GM19238 (cell line): ENCODE data around the gene LMAN2.
A peak's percentile ranks its signal among the peaks of the same experiment; 100 is the strongest.

Source experiments
- DNase-seq: peaks from one replicate; pipeline ENCODE4 v3.0.0; 2011; ENCODE audit warnings: low spot score; ENCODE audit not compliant: insufficient read length

The LMAN2 gene

DNA sequence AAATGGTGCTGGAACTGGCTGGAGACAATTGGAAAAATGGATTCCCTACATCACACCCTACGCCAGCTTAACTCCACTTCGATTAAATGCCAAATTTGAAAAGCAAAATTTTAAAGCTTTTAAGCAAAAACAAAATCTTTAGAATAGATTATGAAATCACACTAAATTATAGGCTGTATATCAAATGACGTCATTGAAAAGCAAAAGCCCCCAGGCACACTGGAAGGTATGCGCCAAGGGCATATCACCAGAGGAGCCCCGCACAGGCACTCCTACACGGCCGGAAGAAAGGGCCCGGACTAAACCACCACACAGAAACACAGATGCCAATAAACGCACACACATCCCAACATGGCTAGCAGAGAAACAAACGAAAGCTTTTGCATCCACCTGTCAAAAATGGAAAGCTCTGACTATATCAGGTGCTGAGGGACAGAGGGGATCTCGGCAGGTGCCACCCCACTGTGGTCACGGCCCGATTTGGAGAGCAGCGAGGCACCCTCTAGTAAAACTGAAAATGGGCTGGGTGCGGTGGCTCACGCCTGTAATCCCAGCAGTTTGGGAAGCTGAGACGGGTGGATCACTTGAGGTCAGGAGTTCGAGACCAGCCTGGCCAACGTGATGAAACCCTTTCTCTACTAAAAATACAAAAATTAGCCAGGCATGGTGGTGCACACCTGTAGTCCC, 22.8 kb downstream of the LMAN2 start:
- no peak for DNase-seq

DNA sequence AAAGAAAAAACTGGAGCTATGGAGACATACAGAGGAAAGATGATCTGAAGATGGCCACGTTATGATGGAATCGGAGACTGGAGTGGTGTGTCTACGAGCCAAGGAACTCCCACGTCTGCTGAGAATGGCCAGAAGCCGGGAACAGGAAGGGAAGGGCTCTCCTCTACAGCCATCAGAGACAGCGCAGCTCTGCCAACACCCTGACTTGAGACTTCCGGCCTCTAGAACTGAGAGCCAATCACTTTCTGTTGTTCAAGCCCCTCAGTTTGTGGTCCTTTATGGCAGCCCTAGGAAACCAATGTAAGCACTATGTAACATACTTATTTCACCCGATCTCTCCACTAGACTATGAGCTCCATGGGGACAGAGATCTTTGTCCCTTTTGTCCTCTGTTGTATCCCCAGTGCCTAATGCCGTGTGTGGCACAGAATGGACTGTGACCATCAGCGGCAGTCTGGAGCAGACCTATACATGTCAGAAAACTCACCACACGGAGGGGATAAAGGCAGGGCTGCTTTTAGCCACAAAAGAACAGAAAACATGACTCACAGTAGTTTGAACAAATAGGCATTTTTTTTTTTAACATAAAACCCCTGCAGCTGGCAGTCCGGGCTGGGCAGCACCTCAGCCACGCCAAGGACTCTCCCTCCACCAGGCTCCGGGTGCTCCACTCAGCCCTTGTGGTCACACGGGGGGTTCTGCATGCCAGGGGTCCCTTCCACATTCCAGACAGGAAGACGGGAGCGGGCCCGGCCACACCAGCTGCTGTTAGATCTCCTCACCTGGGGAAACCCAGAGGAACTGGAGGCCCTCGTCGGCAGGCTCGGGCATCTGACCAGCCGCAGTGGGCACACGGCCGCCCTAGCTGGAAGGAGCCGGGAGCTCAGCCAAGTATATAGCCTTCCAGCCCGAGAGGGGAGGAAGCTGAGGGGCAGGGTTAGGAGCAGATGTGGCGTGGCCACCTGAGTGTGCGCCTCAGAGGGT, 23.6 kb downstream of the LMAN2 start:
- no peak for DNase-seq

- no peak for DNase-seq
Observed at GRCh38 chr5:177325868-177326381, 25.5 kb downstream of the LMAN2 start.

DNA sequence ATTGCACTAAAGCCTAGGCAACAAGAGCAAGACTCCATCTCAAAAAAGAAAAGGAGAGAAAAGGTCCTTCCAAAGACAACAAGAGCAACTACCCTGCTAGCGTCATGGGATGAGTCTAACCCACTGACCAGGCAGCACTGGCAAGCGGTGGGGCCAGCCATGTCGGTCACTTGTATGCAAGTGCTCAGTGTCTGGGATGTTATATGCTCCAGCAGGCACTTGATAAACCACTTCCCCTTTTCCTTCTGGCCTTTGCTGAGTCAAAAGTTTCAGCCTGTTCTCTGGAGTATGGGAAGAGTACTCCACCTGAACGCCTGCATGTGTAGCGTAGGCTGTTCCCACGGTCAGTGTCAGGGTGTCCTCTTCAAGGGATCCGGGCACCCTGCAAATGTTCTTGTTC, 30.6 kb downstream of the LMAN2 start:
- no peak for DNase-seq

DNA sequence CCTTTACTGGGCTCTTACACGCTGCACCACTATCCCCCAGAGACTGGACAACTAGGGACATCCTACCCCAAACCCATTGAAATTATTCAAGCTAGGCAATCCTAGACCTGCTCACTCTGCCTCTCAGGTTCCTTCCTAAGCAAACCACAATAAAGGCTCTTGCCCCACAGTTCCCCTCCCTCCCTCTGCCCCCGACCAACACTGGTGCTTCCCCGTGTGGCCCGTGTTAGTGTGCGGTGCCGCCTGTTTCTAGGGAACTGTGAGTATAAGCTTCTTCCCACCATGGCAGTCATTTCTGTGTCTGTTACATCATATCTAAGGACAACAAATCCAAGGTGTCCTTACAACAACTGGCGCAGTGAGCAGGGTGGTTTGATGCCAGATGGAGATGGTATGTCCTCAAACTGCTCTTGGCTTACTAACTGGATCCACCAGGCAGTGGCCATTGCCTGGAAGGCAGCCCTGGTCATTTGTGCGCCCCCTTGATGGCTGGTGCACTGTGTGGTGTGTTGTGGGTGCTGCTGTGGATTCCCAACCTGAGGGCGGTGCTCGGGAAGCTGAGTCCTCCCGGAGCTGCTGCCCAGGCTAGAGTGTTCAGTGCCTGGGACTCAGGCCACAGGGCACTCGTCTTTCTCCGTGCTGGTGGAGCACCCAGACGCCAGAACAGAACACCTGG, 31.4 kb downstream of the LMAN2 start:
- DNase-seq, result no peak

- no peak for DNase-seq
Observed at GRCh38 chr5:177317959-177318377, 33.5 kb downstream of the LMAN2 start.

GRCh38 chr5:177316005-177316404, 35.5 kb downstream of the LMAN2 start:
- DNase-seq, result no peak

DNA sequence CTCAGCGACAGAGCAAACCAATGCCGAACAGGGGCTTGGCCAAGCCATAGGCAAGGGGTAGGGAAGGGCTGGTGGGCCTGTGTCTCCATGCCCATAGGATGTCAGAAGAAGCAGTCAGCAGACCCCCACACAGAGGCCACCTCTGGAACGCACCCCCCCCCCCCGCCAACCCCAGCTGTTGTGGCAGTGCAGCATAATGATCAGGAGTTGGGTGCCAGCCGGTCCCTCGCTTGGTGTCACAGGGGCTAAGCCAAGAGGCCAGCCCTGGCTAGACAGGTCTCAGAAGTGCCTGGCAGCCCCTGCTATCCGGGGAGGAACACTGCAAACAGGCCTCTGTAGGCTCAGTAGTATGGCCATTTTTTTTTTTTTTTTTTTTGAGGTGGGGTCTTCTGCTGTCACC, 36.1 kb downstream of the LMAN2 start:
- DNase-seq, result no peak

- DNase-seq, result no peak
Observed at GRCh38 chr5:177314376-177315342, 36.8 kb downstream of the LMAN2 start.

DNA sequence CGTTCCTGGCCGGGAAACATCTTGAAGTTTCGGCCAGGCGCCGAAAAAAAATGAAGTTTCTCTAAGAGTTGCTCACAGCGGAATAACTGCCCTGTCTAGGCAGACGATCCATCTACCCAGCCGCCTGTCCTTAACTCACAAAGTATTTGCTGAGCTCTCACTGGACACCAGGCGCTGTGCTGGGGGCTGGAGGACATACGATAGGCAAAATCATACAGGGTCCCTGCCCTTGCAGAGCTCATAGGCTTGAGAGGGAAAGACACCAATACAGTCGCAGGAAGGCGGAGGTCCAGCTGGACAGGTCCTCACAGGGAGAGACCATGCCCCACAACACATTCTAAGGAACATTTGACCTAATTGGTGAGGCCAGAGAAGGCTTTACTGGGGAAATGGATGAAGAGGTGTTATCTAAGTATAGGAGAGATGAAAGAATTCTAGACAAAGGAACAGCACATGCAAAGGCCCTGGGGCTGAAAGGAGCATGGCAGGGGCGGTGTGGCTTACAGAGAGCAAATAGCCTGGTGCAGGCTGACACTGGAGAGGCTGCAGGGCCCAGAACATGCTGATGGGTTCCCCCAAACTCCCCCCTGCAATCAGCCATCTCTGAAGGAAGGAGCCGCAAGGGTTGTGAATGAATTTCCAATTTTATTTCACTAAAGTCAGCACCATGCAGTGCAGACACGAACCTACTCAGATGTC, 37.8 kb downstream of the LMAN2 start:
- no peak for DNase-seq

DNA sequence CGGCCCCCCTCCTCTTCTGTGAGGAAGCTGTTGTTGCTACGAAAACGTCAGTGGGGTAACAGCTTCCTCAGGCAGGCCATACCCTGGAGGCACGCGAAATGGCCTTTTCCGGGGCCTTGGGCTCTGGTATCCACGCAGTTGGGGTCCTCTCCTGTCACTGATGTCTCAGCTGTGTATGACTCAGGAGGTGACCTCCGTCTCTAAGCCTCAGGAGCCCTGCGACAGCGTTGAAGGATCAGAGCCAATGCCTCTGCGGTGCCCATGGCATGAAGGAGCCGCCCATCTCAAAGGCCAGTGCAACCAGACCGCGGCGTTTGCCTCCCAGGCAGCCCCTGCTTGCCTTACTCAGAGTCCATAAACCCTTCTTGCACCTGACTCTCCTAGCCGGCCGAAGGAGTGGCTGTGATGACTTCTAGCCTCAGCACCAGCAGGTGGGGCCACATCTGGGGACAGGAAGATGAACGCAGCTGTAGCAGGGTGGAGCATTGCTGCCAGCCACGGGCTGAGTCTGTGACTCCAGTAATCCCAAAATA, 38.8 kb downstream of the LMAN2 start:
- no peak for DNase-seq

GRCh38 chr5:177311723-177312648, 39.5 kb downstream of the LMAN2 start, which contains the start of gene MXD3:
TSS of gene MXD3 (minus strand) at chr5:177311898. CDS start at chr5:177311830, 68 bp downstream.
- peak; percentile 94 for DNase-seq

DNA sequence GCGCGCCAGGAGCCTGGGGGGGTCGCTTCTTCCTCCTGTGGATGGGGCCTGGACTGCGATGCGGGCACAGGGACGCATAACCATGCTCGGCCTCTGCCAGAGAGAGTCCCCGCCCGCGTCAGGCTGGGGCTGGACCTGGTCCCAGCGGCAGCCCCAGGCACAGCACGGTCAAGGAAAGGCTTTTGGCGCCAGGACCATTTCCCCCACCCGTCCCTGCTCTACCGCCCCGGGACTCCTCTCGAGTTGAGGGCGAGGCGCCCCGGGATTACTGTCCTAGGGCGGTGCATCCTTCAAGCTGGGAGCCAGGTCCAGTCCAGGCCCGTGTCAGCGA, 40.1 kb downstream of the LMAN2 start:
- DNase-seq, result no peak

- DNase-seq, result peak; percentile 69
Observed at GRCh38 chr5:177310757-177311391, 40.6 kb downstream of the LMAN2 start.

- DNase-seq, result no peak
Observed at GRCh38 chr5:177310332-177310731, 41.1 kb downstream of the LMAN2 start.

DNA sequence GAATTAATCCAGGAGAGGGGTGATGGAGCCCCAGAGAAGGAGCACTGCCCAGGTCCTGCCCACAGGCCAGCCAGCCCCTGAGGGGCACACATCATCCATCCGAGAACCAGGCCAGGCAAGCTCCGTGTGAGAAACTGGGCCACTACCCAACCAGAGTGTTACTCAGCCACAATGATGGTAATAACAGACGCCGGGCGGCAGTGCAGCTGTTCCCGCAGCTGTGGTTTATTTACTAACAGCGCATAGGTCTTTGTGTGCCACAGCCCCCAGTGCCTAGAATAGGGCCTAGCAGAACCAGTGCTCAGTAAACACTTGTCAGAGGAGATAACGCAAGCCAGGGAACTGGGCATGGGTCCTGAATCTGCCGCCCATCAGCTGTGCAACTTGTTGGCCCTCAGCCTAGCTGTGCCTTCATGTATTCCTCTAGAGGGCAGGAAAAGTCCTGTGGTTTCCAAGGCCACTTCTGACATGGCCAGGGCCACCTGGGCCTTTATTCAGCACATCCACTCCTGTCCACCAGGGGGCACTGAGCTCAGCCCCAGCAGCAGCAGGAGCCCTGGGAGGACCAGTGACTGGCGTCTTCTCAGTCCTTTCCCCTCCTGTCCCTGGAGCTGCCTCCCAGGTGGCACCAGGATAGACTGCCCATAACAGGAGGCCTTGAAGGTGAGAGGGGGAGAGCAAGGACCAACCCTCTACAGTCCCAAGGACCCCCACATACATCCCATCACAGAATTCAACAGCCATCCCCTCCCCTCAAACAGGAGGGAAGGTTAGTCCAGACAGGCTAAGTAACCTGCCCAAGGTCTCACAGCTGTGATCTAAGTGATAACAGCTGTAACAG, 41.9 kb downstream of the LMAN2 start:
- no peak for DNase-seq

DNA sequence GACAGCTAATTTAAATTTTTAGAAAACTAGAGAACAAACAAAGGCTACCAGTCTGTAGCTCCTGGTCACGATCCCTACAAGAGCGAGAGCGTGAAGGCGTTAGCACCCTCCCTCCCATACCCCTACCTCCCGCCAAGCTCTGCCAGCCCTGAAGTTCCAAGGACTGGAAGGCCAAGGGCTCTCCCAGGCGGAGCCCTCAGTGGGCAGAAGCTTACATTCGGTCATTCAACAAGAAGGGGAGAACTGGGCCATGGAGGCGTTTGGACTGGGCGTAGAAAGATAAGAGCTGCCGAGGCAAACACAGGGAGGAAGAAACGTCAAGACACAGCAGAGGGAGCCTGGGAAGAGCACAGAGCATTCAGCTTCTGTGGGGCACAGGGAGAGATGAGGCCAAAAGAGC, 42.7 kb downstream of the LMAN2 start:
- no peak for DNase-seq
